Left cardiac atrium (tissue), 4 donors: ENCODE results near the gene PAGE1. TPM values are rescaled to one million over a fixed set of nuclear protein-coding genes. Genes with fewer than 3 reads are reported as not detected.

ENCODE experiments used
- ATAC-seq, 2 donors: fragments of 200-7000 bp; cut with Tn5 transposase; one replicate each; pipeline ENCODE4 v1.9.1; 2020; ENCODE audit warnings: mild to moderate bottlenecking in 2 of 2, moderate library complexity in 2 of 2
- DNase-seq: peaks from one replicate; pipeline ENCODE4 v3.0.0-alpha.2; 2020
- intact Hi-C, 2 donors: fragments of 100-400 bp; cut with DNase I; formaldehyde crosslinking; loops; one replicate each; pipeline versions ENCODE4 v1.14.1 to v1.15.1; 2022 to 2023
- total RNA-seq, 2 donors: library from RNA; stranded (reverse); fragmentation: NEBNext Ultra II Directional; extraction: Animal tissue kit (Norgen Biotek cat#: 25700); gene quantifications; one replicate each; pipeline ENCODE4 v1.2.1, GENCODE V29; 2021
- donor health status: DM: no; HTN: yes; CAD: no.
- donor health status: DM: no; HTN: yes; CAD: no; lungs with severe emphysema.
- donor health status: DM: yes; HTN: yes; CAD: no.
- donor health status: Dilated cardiomyopathy.

PAGE1 gene
- total RNA-seq, 2 donors from 2014 or later, result not detected

- ATAC-seq, result no peak
- intact Hi-C loops, result no loop called here
- no peak for DNase-seq
Observed at GRCh38 chrX:49644991-49645637, 50.7 kb downstream of the PAGE1 start.

Other genes starting within 250 kb of the PAGE1 start
- gene GAGE12C, start 163.8 kb downstream of the PAGE1 start, total RNA-seq, result not detected
- not detected for gene GAGE12D, start 154.3 kb downstream of the PAGE1 start, total RNA-seq
- not detected for gene GAGE12E, start 144.7 kb downstream of the PAGE1 start, total RNA-seq
- gene GAGE12F, start 135.1 kb downstream of the PAGE1 start, total RNA-seq, result not detected
- gene GAGE12G, start 125.6 kb downstream of the PAGE1 start, total RNA-seq, result not detected
- gene GAGE12H, start 116.0 kb downstream of the PAGE1 start, total RNA-seq, result not detected
- gene GAGE2A, start 106.5 kb downstream of the PAGE1 start, total RNA-seq, result not detected
- not detected for gene GAGE1, start 97.0 kb downstream of the PAGE1 start, total RNA-seq
- gene PAGE4, start 133.3 kb upstream of the PAGE1 start, total RNA-seq, result not detected
- 1 to 10 TPM; 1.6 to 2.7 TPM for gene USP27X, start 183.5 kb upstream of the PAGE1 start, total RNA-seq
- 1 to 10 TPM; 1.9 to 3.6 TPM for gene CLCN5, start 226.6 kb upstream of the PAGE1 start, total RNA-seq